Astrocyte of the hippocampus (primary cell): Measurements from ENCODE around the gene FAM47A.

Experiments used
- DNase-seq: peaks from one replicate; pipeline ENCODE4 v3.0.0; 2011; ENCODE audit warnings: low read depth, low spot score

Gene FAM47A

GRCh38 chrX:34132028-34132427 lies at the start of gene FAM47A:
Gene FAM47A, minus strand, starts transcription at chrX:34132314. Its CDS starts 36 bp downstream, at chrX:34132278.
- no peak for DNase-seq

DNA sequence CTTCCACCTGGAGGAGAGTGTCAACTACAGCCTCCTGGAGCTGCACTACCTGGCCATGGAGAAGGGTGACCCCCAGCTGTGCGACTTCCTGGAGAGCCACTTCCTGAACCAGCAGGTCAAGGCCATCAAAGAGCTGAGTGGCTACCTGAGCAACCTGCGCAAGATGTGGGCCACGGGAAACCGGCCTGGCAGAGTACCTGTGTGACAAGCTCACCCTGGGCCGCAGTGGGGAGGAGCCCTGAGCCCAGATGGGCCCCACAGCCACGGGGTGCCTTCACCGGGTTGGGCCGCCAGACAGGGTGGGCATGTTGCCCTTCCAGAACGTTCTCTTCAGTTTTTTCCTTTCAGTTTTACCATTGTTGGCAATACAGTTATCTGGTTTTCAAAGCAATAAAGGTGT lies 15.2 kb upstream of the FAM47A start:
- DNase-seq, result no peak

DNA sequence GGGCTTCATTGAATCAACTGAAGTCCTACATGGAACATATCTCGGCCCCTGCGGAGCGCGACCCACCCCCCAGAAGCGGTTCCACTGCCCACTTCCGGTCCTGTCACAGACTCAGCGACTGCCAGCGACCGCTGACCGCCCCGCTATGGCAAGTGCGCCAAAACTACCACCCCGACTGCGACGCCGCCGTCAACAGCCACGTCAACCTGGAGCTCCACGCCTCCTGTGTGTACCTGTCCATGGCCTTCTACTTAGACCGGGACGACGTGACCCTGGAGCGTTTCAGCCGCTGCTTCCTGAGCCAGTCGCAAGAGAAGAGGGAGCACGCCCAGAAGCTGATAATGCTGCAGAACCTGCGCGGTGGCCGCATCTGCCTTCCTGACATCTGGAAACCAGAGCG lies 14.8 kb upstream of the FAM47A start:
- DNase-seq, result no peak

DNA sequence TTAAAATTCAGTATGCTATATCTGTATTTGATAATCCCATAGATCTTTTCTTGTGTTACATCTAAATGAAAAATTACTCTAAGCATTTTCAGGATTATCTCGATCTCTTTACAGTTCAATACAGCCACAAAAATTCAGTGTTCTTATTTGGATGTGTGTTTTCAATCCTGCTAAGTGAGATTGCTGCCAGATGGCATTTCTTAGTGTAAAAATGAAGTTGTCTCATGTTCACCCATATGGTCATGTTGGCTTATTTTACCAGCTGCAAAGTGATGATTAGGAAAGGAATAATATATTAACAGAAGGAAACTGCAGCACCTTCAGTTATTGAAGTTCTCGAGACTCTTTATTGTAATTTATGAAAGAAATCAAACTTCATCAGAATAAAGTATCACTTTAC lies 12.1 kb upstream of the FAM47A start:
- no peak for DNase-seq

DNA sequence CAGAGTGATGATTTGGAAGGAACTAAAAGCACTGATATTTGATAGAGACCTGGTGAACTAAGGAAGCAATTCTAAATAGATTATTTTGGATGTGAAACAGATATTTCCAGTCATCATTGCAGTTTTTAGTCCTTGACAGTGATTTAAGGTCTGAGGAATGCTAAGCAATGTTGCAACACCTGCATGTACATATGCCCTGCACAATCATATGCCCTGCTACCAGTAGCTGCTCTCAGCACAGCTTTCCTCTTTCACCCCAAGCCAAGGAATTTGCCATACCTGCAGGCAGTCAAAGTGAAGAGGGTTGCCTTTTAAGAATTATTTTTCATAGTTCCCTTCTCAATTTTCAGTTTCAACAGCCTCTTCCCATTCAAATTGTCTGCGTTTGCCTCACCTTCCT lies 8.7 kb upstream of the FAM47A start:
- no peak for DNase-seq

GRCh38 chrX:34130980-34131744 lies 952 bp downstream of the FAM47A start:
- DNase-seq, result no peak

DNA sequence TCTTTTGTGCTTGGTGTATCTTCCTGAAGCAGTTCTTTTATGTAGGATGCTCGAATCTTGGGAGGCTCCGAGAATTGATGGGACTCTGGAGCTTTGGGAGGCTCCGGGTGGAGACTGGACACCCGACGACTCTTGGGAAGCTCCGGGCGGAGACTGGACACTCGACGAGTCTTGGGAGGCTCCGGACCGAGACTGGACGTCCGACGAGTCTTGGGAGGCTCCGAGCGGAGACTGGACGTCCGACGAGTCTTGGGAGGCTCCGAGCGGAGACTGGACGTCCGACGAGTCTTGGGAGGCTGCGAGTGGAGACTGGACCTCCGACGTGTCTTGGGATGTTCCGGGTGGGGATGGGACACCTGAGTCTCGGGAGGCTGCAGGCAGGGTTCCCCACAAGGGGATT lies 1.6 kb downstream of the FAM47A start:
- no peak for DNase-seq

GRCh38 chrX:34126011-34126410 lies 6.1 kb downstream of the FAM47A start:
- no peak for DNase-seq

- DNase-seq, result no peak
Observed at GRCh38 chrX:34119122-34119521, 13.0 kb downstream of the FAM47A start.

DNA sequence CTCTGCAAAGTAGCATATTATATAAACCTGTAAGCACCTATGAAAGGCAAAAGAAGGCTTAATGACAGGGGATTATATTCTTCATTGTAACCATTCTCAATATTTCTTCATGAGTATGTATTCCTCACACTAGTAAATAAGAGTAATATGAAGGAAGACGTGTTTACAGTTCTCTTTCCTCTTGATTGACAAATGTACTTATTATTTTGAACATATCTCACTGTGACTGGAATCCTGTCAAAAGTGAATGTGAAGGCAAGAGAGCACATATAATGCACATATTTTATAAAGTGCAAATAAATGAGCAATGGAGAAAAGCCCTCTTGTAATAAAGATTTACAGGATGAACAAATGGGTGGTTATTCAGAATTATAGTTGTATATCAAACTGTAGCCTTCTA lies 19.7 kb downstream of the FAM47A start:
- no peak for DNase-seq
